Measurements from ENCODE around the gene RHBDF1. TPM values are rescaled to one million over a fixed set of nuclear protein-coding genes. Genes with fewer than 3 reads are reported as not detected.

Gene RHBDF1
- total and polyA plus RNA-seq, 2 of the 13 experiments (the other 11 are each of a cell fraction or from before 2014, with no cell fraction given): 5.4 to 26.9 TPM

DNA sequence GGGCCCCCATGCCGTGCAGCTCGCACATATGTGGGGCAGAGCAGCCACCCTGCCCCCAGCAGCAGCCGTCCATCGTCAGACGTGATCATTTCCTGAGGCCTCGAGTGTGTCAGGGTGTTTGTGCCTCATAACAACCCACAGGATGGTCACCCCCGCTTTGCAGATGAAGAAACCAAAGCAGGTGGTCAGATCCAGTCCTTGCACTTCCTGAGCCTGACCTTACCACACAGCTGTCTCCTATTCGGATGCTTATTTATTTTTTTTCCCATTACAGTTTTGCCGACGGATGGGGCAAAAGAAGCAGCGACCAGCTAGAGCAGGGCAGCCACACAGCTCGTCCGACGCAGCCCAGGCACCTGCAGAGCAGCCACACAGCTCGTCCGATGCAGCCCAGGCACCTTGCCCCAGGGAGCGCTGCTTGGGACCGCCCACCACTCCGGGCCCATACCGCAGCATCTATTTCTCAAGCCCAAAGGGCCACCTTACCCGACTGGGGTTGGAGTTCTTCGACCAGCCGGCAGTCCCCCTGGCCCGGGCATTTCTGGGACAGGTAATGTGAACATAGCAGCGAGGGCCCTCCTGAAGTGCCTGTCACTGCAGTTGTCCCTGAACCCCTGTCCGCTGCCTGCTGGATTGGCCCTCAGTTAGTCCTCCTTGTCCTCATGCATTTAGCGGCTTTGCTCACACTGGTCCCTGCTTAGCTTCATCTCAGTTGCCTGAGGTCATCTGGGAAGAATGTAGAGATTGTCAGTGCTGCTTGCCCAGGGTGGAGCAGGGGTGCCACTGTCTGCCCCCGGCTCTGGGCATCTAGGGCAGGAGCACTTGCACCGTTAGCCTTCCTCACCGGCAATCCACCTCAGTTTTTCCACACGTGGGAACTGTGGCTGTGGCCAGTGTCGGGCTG lies 7.0 kb upstream of the RHBDF1 start:
- Histone ChIP-seq H4K20me1 (ENCODE audit: insufficient read depth, low read length) (no peaks in the 10 kb centered on the region), H3K4me1 (ENCODE audit: insufficient read depth, low read length) (peaks cover 44% of the 10 kb centered on the region), H3K36me3 (replicated peaks in 1 of 2; ENCODE audit: control insufficient read depth in 1 of 2, insufficient read depth in 2 of 2, low read length in 2 of 2) (peaks cover 4 to 17% of the 10 kb centered on the region in 2 experiments; a peak in 3 of 5 replicates), H3K27me3 (ENCODE audit: control insufficient read depth in 1 of 2, insufficient read depth in 2 of 2, low read length in 2 of 2) (no peaks in the 10 kb centered on the region; a peak in 1 of 5 replicates), H3K4me2 (ENCODE audit: low read depth, low read length) (peak overlapping the region; percentile 95), H2AFZ (ENCODE audit: low read length) (no peak overlapping the region), H3K9me3 (ENCODE audit: low read length) (no peaks in the 10 kb centered on the region), H3K9ac (ENCODE audit: insufficient read depth, low read depth, low read length) (peak overlapping the region; percentile 86), H3K79me2 (ENCODE audit: insufficient read depth, low read length) (peaks cover 2% of the 10 kb centered on the region), H3K4me3 (replicated peaks in 1 of 3; ENCODE audit: insufficient read depth in 1 of 3, low read depth in 2 of 3, low read length in 3 of 3) (peak overlapping the region; percentile 63 to 84 (median 80); a peak in 5 of 6 replicates), H3K27ac (ENCODE audit: extremely low read length, insufficient read depth, low read length) (no peak overlapping the region)
- WGBS (ENCODE audit: low lambda C conversion rate): 90% methylated on average over 26 of the region's 32 CpGs
- no TSS peak for BruUV-seq (replicated peaks)
- intact Hi-C loops (cut with micrococcal nuclease; ENCODE audit: unreplicated experiment) (no loop called here), in situ Hi-C loops (cut with HindIII; ENCODE audit: extremely low pct_ligation_motif_present, low pct_unique_long_range_greater_than_20kb) (no loop called here)
- no peak for ATAC-seq
- no peak for FAIRE-seq
- ChIA-PET POLR2A (no interaction called here), CTCF (ENCODE audit: low intra/inter-chr PET ratio, low total read pairs) (no interaction called here)
- no peak for DNase-seq (ENCODE audit: low spot score)
- TF ChIP-seq TSC22D2 (CRISPR knock-in tag; IDR thresholded peaks at IDR 0.05; ENCODE audit: borderline replicate concordance) (no peak), CBX5 (CRISPR knock-in tag; IDR thresholded peaks at IDR 0.05; ENCODE audit: borderline replicate concordance) (no peak), AGO2 (optimal IDR thresholded peaks at IDR 0.05; ENCODE audit: low read depth, low read length) (peak; percentile 32), FOXP1 (IDR thresholded peaks at IDR 0.05) (no peak), FOXP1 (CRISPR knock-in tag; IDR thresholded peaks at IDR 0.05) (no peak), KDM2A (CRISPR knock-in tag; IDR thresholded peaks at IDR 0.05; ENCODE audit: borderline replicate concordance, low read depth) (peak; percentile 11; the same call in 1 of the 2 replicates), CC2D1A (CRISPR knock-in tag; IDR thresholded peaks at IDR 0.05) (no peak), BHLHE40 (IDR thresholded peaks at IDR 0.05; ENCODE audit: low read length) (no peak)
- TF ChIP-seq, protein P1, sequence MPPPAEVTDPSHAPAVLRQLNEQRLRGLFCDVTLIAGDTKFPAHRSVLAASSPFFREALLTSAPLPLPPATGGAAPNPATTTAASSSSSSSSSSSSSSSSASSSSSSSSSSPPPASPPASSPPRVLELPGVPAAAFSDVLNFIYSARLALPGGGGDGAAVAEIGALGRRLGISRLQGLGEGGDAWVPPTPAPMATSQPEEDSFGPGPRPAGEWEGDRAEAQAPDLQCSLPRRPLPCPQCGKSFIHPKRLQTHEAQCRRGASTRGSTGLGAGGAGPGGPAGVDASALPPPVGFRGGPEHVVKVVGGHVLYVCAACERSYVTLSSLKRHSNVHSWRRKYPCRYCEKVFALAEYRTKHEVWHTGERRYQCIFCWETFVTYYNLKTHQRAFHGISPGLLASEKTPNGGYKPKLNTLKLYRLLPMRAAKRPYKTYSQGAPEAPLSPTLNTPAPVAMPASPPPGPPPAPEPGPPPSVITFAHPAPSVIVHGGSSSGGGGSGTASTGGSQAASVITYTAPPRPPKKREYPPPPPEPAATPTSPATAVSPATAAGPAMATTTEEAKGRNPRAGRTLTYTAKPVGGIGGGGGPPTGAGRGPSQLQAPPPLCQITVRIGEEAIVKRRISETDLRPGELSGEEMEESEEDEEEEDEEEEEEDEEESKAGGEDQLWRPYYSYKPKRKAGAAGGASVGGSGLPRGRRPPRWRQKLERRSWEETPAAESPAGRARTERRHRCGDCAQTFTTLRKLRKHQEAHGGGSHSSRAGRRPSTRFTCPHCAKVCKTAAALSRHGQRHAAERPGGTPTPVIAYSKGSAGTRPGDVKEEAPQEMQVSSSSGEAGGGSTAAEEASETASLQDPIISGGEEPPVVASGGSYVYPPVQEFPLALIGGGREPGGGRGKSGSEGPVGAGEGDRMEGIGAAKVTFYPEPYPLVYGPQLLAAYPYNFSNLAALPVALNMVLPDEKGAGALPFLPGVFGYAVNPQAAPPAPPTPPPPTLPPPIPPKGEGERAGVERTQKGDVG (CRISPR knock-in tag; IDR thresholded peaks at IDR 0.05; ENCODE audit: borderline replicate concordance): 0 out of 2 replicates have a peak, but pooled peaks have one; percentile 8
- TF ChIP-seq, protein P2, sequence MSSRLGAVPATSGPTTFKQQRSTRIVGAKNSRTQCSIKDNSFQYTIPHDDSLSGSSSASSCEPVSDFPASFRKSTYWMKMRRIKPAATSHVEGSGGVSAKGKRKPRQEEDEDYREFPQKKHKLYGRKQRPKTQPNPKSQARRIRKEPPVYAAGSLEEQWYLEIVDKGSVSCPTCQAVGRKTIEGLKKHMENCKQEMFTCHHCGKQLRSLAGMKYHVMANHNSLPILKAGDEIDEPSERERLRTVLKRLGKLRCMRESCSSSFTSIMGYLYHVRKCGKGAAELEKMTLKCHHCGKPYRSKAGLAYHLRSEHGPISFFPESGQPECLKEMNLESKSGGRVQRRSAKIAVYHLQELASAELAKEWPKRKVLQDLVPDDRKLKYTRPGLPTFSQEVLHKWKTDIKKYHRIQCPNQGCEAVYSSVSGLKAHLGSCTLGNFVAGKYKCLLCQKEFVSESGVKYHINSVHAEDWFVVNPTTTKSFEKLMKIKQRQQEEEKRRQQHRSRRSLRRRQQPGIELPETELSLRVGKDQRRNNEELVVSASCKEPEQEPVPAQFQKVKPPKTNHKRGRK (CRISPR knock-in tag; IDR thresholded peaks at IDR 0.05): no peak

All from HepG2 (cell line).